GM12878 (cell line): ENCODE results near the gene CDKN1B. TPM values are rescaled to one million over a fixed set of nuclear protein-coding genes. Genes with fewer than 3 reads are reported as not detected.
A peak's percentile ranks its signal among the peaks of the same experiment; 100 is the strongest.

ENCODE experiments used
- ASH2L ChIP-seq: fragments of 300-600, 200-600 bp; sonication (generic); IDR thresholded peaks from 2 replicates; pipeline ENCODE4 v1.6.1; 2017; ENCODE audit warnings: low read depth, mild to moderate bottlenecking, borderline replicate concordance
- ATF2 ChIP-seq: IDR thresholded peaks from 2 replicates; pipeline ENCODE4 v1.6.1; 2012; ENCODE audit warnings: low read length, inconsistent platforms
- BACH1 ChIP-seq: fragments of 450-650 bp; IDR thresholded peaks from 2 replicates; pipeline ENCODE4 v1.6.1; 2017; ENCODE audit warnings: mild to moderate bottlenecking, borderline replicate concordance
- CBX5 ChIP-seq: sonication (generic); IDR thresholded peaks from 2 replicates; pipeline ENCODE4 v1.6.1; 2016; ENCODE audit warnings: low read depth, moderate library complexity, mild to moderate bottlenecking, inconsistent platforms
- CEBPZ ChIP-seq: fragments of 150-350 bp; IDR thresholded peaks from 2 replicates; pipeline ENCODE4 v1.6.1; 2016; ENCODE audit warnings: low read depth, low read length
- E2F8 ChIP-seq: fragments of 450-650 bp; IDR thresholded peaks from 2 replicates; pipeline ENCODE4 v1.6.1; 2018; ENCODE audit warnings: mild to moderate bottlenecking, low read depth, moderate library complexity; ENCODE audit not compliant: partially characterized antibody
- EED ChIP-seq: sonication (generic); IDR thresholded peaks from 2 replicates; pipeline ENCODE4 v1.6.1; 2016; ENCODE audit warnings: antibody characterized with exemption, low read depth
- ELK1 ChIP-seq: IDR thresholded peaks from 2 replicates; pipeline ENCODE4 v1.6.1; 2012; ENCODE audit warnings: low read depth, low read length, improper control_type of control experiment
- FOXK2 ChIP-seq: fragments of 450-650 bp; IDR thresholded peaks from 2 replicates; pipeline ENCODE4 v1.6.1; 2017; ENCODE audit warnings: mild to moderate bottlenecking, moderate library complexity
- IRF4 ChIP-seq: IDR thresholded peaks from 2 replicates; pipeline ENCODE4 v1.6.1; 2011; ENCODE audit warnings: low read depth, low read length
- KLF5 ChIP-seq: fragments of 450-650 bp; IDR thresholded peaks from 2 replicates; pipeline ENCODE4 v1.6.1; 2014; ENCODE audit warnings: mild to moderate bottlenecking; ENCODE audit not compliant: partially characterized antibody
- PAX5 ChIP-seq: IDR thresholded peaks from 2 replicates; pipeline ENCODE4 v1.6.1; 2011; ENCODE audit warnings: low read depth, low read length, borderline replicate concordance
- POLR2AphosphoS5 ChIP-seq: IDR thresholded peaks from 2 replicates; pipeline ENCODE4 v1.6.1; 2011; ENCODE audit warnings: mild to moderate bottlenecking, low read length, inconsistent platforms
- POU2F2 ChIP-seq: IDR thresholded peaks from 3 replicates; pipeline ENCODE4 v1.6.1; 2011; ENCODE audit warnings: low read depth, mild to moderate bottlenecking, low read length, borderline replicate concordance
- RCOR1 ChIP-seq: conservative IDR thresholded peaks from 2 replicates; pipeline ENCODE4 v1.6.1; 2012; ENCODE audit warnings: low read depth, low read length, improper control_type of control experiment
- SIX5 ChIP-seq: IDR thresholded peaks from 2 replicates; pipeline ENCODE4 v1.6.1; 2011; ENCODE audit warnings: mild to moderate bottlenecking, low read depth, low read length, moderate library complexity; ENCODE audit not compliant: severe bottlenecking
- SKIL ChIP-seq: fragments of 450-650 bp; IDR thresholded peaks from 2 replicates; pipeline ENCODE4 v1.6.1; 2017; ENCODE audit warnings: mild to moderate bottlenecking, low read depth, inconsistent platforms; ENCODE audit not compliant: poor library complexity, severe bottlenecking
- SP1 ChIP-seq: IDR thresholded peaks from one replicate; pipeline ENCODE4 v1.6.1; 2011; ENCODE audit warnings: low read depth, low read length
- SREBF2 ChIP-seq: IDR thresholded peaks from 2 replicates; pipeline ENCODE4 v1.6.1; 2012; ENCODE audit warnings: mild to moderate bottlenecking, low read length
- ZNF24 ChIP-seq: fragments of 450-650 bp; IDR thresholded peaks from 2 replicates; pipeline ENCODE4 v1.6.1; 2017; ENCODE audit warnings: antibody characterized with exemption, mild to moderate bottlenecking
- polyA plus RNA-seq, 11 experiments: library from polyadenylated mRNA; depleted of rRNA in 4 of 11; unstranded in 6 of 11; stranded (reverse) in 5 of 11; fragments of >200 nt; fragmentation: Nextera tagmentation in 4 of 11; fragmentation: Illumina TruSeq in 1 of 11; extraction: Ambion mirVana in 4 of 11; extraction: Trizol in 1 of 11; gene quantifications; 1 replicate in 1 of 11; 2 replicates in 10 of 11; pipeline versions ENCODE4 v1.2.1 to v1.2.3, GENCODE V29; 2011 to 2016; ENCODE audit warnings: inconsistent platforms in 2 of 11, missing spikeins in 2 of 11, low read depth in 1 of 11
- total RNA-seq, 4 experiments: library from RNA; depleted of rRNA in 3 of 4; stranded (reverse); fragments of >200 nt in 3 of 4; fragmentation: Illumina TruSeq in 1 of 4; extraction: Trizol in 1 of 4; gene quantifications; 2 replicates each; pipeline versions ENCODE4 v1.2.1 to v1.2.3, GENCODE V29; 2013 to 2021

Gene CDKN1B
- total and polyA plus RNA-seq, 10 of the 15 experiments (the other 5 are each of a cell fraction or from before 2014, with no cell fraction given): 4.2 to 39.1 (median 23.1) TPM

GRCh38 chr12:12704593-12705230 lies 12.5 kb upstream of the CDKN1B start (continued):
- TF ChIP-seq BACH1 (no peak), EED (no peak), SKIL (peak; percentile 26), POLR2AphosphoS5 (no peak), CEBPZ (no peak), CBX5 (peak; percentile 78; the same call in 1 of the 2 replicates), ZNF24 (0 out of 2 replicates have a peak, but pooled peaks have one; percentile 8), FOXK2 (no peak), E2F8 (no peak), PAX5 (no peak), KLF5 (no peak), SIX5 (no peak), ATF2 (no peak), SP1 (no peak), ELK1 (no peak), IRF4 (peak; percentile 60; the same call in 1 of the 2 replicates), POU2F2 (peak; percentile 82; the same call in 1 of the 3 replicates), ASH2L (no peak), SREBF2 (no peak), RCOR1 (no peak)
